Esophagus (tissue), 2 donors: ENCODE results near the gene FAM131A. TPM values are rescaled to one million over a fixed set of nuclear protein-coding genes. Genes with fewer than 3 reads are reported as not detected.

ENCODE experiments used
- H3K27ac ChIP-seq, 2 donors: one replicate each; pipeline ENCODE4 v1.5.1; 2013; ENCODE audit warnings: low read depth in 2 of 2, mild to moderate bottlenecking in 2 of 2, inconsistent platforms in 1 of 2, low read length in 1 of 2, moderate library complexity in 1 of 2
- H3K27me3 ChIP-seq, 2 donors: one replicate each; pipeline ENCODE4 v1.6.1; 2013; ENCODE audit warnings: low read length in 2 of 2, control low read depth in 1 of 2, mild to moderate bottlenecking in 1 of 2; ENCODE audit not compliant: insufficient read depth in 2 of 2, control insufficient read depth in 1 of 2
- H3K36me3 ChIP-seq, 2 donors: one replicate each; pipeline ENCODE4 v1.6.1; 2013; ENCODE audit warnings: low read length in 1 of 2; ENCODE audit not compliant: control insufficient read depth in 2 of 2, insufficient read depth in 2 of 2
- H3K4me1 ChIP-seq, 2 donors: one replicate each; pipeline ENCODE4 v1.6.1; 2013; ENCODE audit warnings: low read length in 1 of 2; ENCODE audit not compliant: control insufficient read depth in 2 of 2, insufficient read depth in 2 of 2
- H3K4me3 ChIP-seq, 2 donors: one replicate each; pipeline ENCODE4 v1.5.1; 2013; ENCODE audit warnings: low read length in 2 of 2, mild to moderate bottlenecking in 2 of 2, low read depth in 1 of 2, moderate library complexity in 1 of 2
- H3K9me3 ChIP-seq, 2 donors: one replicate each; pipeline ENCODE4 v1.6.1; 2013; ENCODE audit warnings: mild to moderate bottlenecking in 2 of 2, low read depth in 1 of 2, low read length in 1 of 2, moderate library complexity in 1 of 2; ENCODE audit not compliant: control insufficient read depth in 2 of 2, insufficient read depth in 1 of 2
- WGBS, 2 donors: extraction: QIAGEN DNeasy Blood & Tissue Kit; methylation state at CpG; one replicate each; pipeline ENCODE4 v1.1.7; 2013; 5-methylcytosine and 5-hydroxymethylcytosine counted together
- polyA plus RNA-seq, 2 donors: library from polyadenylated mRNA; stranded (reverse); fragments of 200-250 nt; gene quantifications; one replicate each; pipeline ENCODE4 v1.2.3, GENCODE V29; 2013
- donor health status: healthy with polysubstance abuse.
- donor health status: Bipolar disorder and iron deficiency.

FAM131A gene
- polyA plus RNA-seq, 2 donors: 7.7 to 9.5 TPM

DNA sequence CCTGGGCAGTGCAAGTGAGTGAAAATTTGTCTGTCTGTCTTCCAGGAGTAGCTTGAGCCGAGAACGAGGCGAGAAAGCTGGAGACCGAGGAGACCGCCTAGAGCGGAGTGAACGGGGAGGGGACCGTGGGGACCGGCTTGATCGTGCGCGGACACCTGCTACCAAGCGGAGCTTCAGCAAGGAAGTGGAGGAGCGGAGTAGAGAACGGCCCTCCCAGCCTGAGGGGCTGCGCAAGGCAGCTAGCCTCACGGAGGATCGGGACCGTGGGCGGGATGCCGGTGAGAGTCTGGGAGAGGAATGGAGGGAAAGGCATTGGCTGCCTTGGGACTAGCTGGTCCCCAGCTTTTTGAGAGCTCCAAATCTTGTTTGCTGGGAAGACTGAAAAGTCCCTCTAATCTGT, 10.2 kb upstream of the FAM131A start:
- Histone ChIP-seq H3K9me3 (no peaks in the 10 kb centered on the region), H3K27ac (no peak overlapping the region), H3K36me3 (peaks cover 52 to 76% of the 10 kb centered on the region in 2 donors), H3K27me3 (no peaks in the 10 kb centered on the region), H3K4me1 (peaks cover 0 to 2% of the 10 kb centered on the region in 2 donors), H3K4me3 (no peak overlapping the region)
- whole genome bisulfite sequencing, 2 donors: 94 to 95% methylated on average over 21 of the region's 21 CpGs

GRCh38 chr3:184328516-184328915, 8.9 kb upstream of the FAM131A start:
- no peak overlapping the region for H3K27ac ChIP-seq
- no peaks in the 10 kb centered on the region for H3K27me3 ChIP-seq
- H3K36me3 ChIP-seq: peaks cover 44 to 75% of the 10 kb centered on the region in 2 donors
- H3K4me1 ChIP-seq: peaks cover 0 to 2% of the 10 kb centered on the region in 2 donors
- H3K4me3 ChIP-seq: no peak overlapping the region
- no peaks in the 10 kb centered on the region for H3K9me3 ChIP-seq
- 57 to 61% methylated on average over 3 of the region's 3 CpGs for WGBS, 2 donors

DNA sequence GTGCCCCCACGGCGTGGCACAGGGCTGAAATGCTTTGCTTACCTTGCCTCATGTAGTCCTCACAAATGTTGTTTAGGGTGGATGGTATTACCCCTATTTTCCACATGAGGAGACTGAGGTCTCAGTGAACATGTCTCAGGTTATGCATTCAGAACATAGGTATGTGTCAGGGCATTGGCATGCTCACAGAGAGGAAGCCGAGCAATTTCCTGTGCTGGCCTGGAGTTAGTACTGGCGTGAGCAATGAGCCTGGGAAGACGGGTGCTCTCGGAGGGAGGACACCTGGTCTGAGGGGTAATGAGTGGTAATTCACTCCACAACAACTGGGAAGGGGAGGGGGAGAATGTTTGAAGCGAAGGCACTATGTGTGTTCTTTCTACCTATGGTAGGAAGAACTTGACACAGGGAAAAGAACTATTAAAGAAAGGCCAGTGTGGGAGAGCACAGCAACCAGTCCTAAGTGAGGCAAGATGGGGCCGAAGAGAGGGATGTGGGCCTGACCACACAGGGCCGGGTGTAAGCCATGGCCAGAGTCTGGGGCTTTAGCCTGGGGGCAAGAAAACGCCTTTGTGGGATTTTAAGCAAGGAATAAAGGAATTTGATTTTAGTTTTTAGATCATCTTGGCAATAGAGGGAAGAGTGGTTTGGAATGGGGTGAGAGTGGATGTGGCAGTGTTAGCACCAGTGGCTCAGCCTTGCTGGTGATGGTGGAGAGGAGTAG, 4.9 kb upstream of the FAM131A start:
- H3K4me1 ChIP-seq: peaks cover 2 to 10% of the 10 kb centered on the region in 2 donors

GRCh38 chr3:184333190-184333589, 4.2 kb upstream of the FAM131A start:
- Histone ChIP-seq H3K27ac (peak overlapping the region; percentile 18 to 87), H3K9me3 (no peaks in the 10 kb centered on the region), H3K27me3 (no peaks in the 10 kb centered on the region), H3K4me1 (peaks cover 2 to 11% of the 10 kb centered on the region in 2 donors), H3K36me3 (peaks cover 24 to 45% of the 10 kb centered on the region in 2 donors), H3K4me3 (no peak overlapping the region)
- 79 to 86% methylated on average over 6 of the region's 6 CpGs for WGBS, 2 donors

More for the DNA sequence above, 4.9 kb upstream of the FAM131A start:
- H3K9me3 ChIP-seq: no peaks in the 10 kb centered on the region
- H3K27ac ChIP-seq: peak overlapping the region; percentile 18 to 87
- H3K27me3 ChIP-seq: no peaks in the 10 kb centered on the region
- 63 to 73% methylated on average over 10 of the region's 10 CpGs for WGBS, 2 donors
- H3K4me3 ChIP-seq: no peak overlapping the region
- H3K36me3 ChIP-seq: peaks cover 29 to 50% of the 10 kb centered on the region in 2 donors

- Histone ChIP-seq H3K4me3 (no peak overlapping the region), H3K27ac (peak overlapping the region; percentile 18 to 71), H3K4me1 (peaks cover 2 to 16% of the 10 kb centered on the region in 2 donors), H3K36me3 (peaks cover 19 to 40% of the 10 kb centered on the region in 2 donors), H3K27me3 (no peaks in the 10 kb centered on the region), H3K9me3 (no peaks in the 10 kb centered on the region)
- 69 to 70% methylated on average over 3 of the region's 3 CpGs for WGBS, 2 donors
These were observed 3.7 kb upstream of the FAM131A start for GRCh38 chr3:184333700-184334099.

- Histone ChIP-seq H3K27ac (peak overlapping the region; percentile 98 to 99), H3K4me3 (no peak overlapping the region), H3K9me3 (no peaks in the 10 kb centered on the region), H3K27me3 (no peaks in the 10 kb centered on the region), H3K36me3 (peaks cover 19 to 36% of the 10 kb centered on the region in 2 donors), H3K4me1 (peaks cover 2 to 18% of the 10 kb centered on the region in 2 donors)
- 76 to 77% methylated on average over 15 of the region's 15 CpGs for WGBS, 2 donors
These were observed 2.8 kb upstream of the FAM131A start for GRCh38 chr3:184334470-184335158.

DNA sequence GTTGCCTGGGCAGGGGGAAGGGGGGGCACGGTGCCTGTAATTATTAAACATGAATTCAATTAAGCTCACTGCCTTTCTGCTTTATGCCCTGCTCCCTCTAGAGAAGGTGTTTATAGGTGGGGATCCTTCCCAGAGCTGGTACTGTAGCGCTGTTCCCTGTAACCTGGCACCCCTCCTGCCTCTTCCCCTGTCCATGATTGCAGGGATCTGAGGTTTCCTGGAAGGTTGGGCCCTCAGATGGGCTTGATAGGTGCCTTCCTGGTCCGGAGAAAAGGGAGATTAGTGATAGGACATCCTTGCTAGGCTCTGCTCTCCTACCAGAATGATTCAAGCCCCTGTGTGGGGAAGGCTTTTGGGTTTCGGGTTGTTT, 2.1 kb upstream of the FAM131A start:
- Histone ChIP-seq H3K36me3 (peaks cover 19 to 35% of the 10 kb centered on the region in 2 donors), H3K4me1 (peaks cover 2 to 18% of the 10 kb centered on the region in 2 donors), H3K4me3 (peak overlapping the region in 1 of 2 donors; percentile 76), H3K27me3 (no peaks in the 10 kb centered on the region), H3K27ac (peak overlapping the region; percentile 98 to 99), H3K9me3 (no peaks in the 10 kb centered on the region)
- WGBS, 2 donors: 50 to 54% methylated on average over 4 of the region's 4 CpGs

DNA sequence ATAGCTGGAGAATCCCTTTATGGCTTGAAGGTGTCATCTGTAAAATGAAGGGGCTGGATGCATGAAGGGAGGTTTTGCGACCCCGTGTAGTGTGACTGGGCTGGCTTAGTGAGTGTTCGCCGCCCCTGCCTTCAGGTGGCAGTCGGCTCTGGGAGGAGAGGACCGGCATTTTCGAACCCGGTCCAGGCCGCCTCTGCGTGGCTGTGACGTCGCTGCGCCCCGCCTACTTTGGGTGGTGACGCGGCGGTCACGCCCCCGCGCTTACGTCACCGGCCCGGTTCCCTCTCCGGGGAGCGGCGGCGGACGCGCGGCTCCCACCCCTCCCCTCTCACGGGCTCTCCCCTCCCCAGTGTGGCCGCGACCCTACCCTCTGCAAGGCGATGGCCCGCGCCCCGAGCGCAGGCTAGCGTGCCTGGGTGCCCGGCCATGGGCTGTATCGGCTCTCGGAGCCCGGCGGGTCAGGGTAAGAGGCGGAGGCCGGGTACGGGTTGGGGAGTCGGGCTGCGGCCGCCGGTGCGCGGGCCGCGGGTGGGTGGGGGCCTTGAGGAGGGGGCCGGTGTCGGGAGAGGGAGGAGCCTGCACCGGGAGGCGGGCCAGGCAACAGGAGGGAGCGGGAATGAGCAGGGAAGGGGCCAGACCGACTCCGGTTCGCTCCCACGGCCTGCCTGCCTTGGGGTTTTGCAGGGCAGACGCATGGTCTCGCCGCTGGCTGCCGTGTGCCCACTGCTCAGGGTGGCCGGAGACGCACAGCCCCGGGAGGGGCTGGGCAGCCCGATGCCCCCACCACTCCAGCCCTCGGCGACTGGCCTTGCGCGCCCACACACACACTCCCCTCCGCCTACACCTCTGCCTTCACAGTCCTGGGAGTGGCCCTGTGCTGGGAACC, 1.5 kb upstream of the FAM131A start:
- H3K27ac ChIP-seq: peak overlapping the region; percentile 98 to 99
- peaks cover 19 to 34% of the 10 kb centered on the region in 2 donors for H3K36me3 ChIP-seq
- peak overlapping the region; percentile 72 to 76 for H3K4me3 ChIP-seq
- no peaks in the 10 kb centered on the region for H3K27me3 ChIP-seq
- peaks cover 2 to 18% of the 10 kb centered on the region in 2 donors for H3K4me1 ChIP-seq
- 1% methylated on average over 57 to 77 of the region's 77 CpGs for WGBS, 2 donors
- H3K9me3 ChIP-seq: no peaks in the 10 kb centered on the region
